HL-60/S4 (cell line): ENCODE measurements around the gene NR6A1.

Source experiments
- in situ Hi-C: fragments of 300-500 bp; cut with MboI; formaldehyde crosslinking; loops from 2 replicates; pipeline ENCODE4 v1.14.3; 2022; ENCODE audit warnings: low sequenced_read_pairs

The NR6A1 gene

GRCh38 chr9:124733964-124734740, 37.0 kb downstream of the NR6A1 start:
- in situ Hi-C loops, result no loop called here

- in situ Hi-C loops, result no loop called here
Observed at GRCh38 chr9:124730772-124731171, 40.3 kb downstream of the NR6A1 start.

- in situ Hi-C loops, result no loop called here
Observed at GRCh38 chr9:124726886-124727285, 44.2 kb downstream of the NR6A1 start.

GRCh38 chr9:124725068-124725452, 46.1 kb downstream of the NR6A1 start:
- in situ Hi-C loops, result no loop called here

- in situ Hi-C loops, result no loop called here
Observed at GRCh38 chr9:124724415-124725067, 46.6 kb downstream of the NR6A1 start.

GRCh38 chr9:124723352-124723751, 47.8 kb downstream of the NR6A1 start:
- in situ Hi-C loops, result no loop called here

- in situ Hi-C loops, result no loop called here
Observed at GRCh38 chr9:124721109-124721906, 49.8 kb downstream of the NR6A1 start.

GRCh38 chr9:124720429-124721108, 50.5 kb downstream of the NR6A1 start:
- in situ Hi-C loops, result no loop called here

GRCh38 chr9:124718928-124719327, 52.2 kb downstream of the NR6A1 start:
- in situ Hi-C loops, result no loop called here

GRCh38 chr9:124717597-124717996, 53.5 kb downstream of the NR6A1 start:
- in situ Hi-C loops, result no loop called here

- in situ Hi-C loops, result no loop called here
Observed at GRCh38 chr9:124716808-124717207, 54.3 kb downstream of the NR6A1 start.

GRCh38 chr9:124710766-124711165, 60.3 kb downstream of the NR6A1 start:
- in situ Hi-C loops, result no loop called here

- in situ Hi-C loops, result no loop called here
Observed at GRCh38 chr9:124709292-124709690, 61.8 kb downstream of the NR6A1 start.

GRCh38 chr9:124708633-124709291, 62.3 kb downstream of the NR6A1 start:
- in situ Hi-C loops, result no loop called here

- in situ Hi-C loops, result no loop called here
Observed at GRCh38 chr9:124708074-124708473, 63.0 kb downstream of the NR6A1 start.

- in situ Hi-C loops, result no loop called here
Observed at GRCh38 chr9:124707666-124708065, 63.4 kb downstream of the NR6A1 start.

- in situ Hi-C loops, result no loop called here
Observed at GRCh38 chr9:124706685-124707084, 64.4 kb downstream of the NR6A1 start.

- in situ Hi-C loops, result loop anchor here (5.0 kb wide), 1 partner anchor 82 kb away; no protein-coding TSS in a partner anchor
Observed at GRCh38 chr9:124699575-124699974, 71.5 kb downstream of the NR6A1 start.

GRCh38 chr9:124698265-124698664, 72.8 kb downstream of the NR6A1 start:
- in situ Hi-C loops, result loop anchor here (5.0 kb wide), 1 partner anchor 81 kb away; no protein-coding TSS in a partner anchor
